Measurements from ENCODE around the gene RAB44.

The RAB44 gene

GRCh38 chr6:36731622-36732310 is 34.1 kb downstream of the RAB44 start:
- DNase-seq, result no peak

- DNase-seq, result no peak
These were observed 35.7 kb downstream of the RAB44 start for GRCh38 chr6:36733300-36733699.

GRCh38 chr6:36734486-36735060 is 36.9 kb downstream of the RAB44 start:
- no peak for DNase-seq

GRCh38 chr6:36735110-36736071 is 37.8 kb downstream of the RAB44 start:
- no peak for DNase-seq

- no peak for DNase-seq
These were observed 39.6 kb downstream of the RAB44 start for GRCh38 chr6:36737043-36737785.

- DNase-seq, result no peak
These were observed 40.5 kb downstream of the RAB44 start for GRCh38 chr6:36738108-36738507.

GRCh38 chr6:36739947-36740817 is 42.6 kb downstream of the RAB44 start:
- DNase-seq, result no peak

GRCh38 chr6:36740818-36741179 is 43.2 kb downstream of the RAB44 start:
- no peak for DNase-seq

- no peak for DNase-seq
These were observed 44.5 kb downstream of the RAB44 start for GRCh38 chr6:36742146-36742545.

- no peak for DNase-seq
These were observed 45.4 kb downstream of the RAB44 start for GRCh38 chr6:36743032-36743431.

GRCh38 chr6:36743538-36744303 is 46.1 kb downstream of the RAB44 start:
- peak; percentile 52 for DNase-seq

GRCh38 chr6:36744304-36744673 is 46.7 kb downstream of the RAB44 start:
- DNase-seq, result no peak

- no peak for DNase-seq
These were observed 47.7 kb downstream of the RAB44 start for GRCh38 chr6:36745283-36745682.

- no peak for DNase-seq
These were observed 48.2 kb downstream of the RAB44 start for GRCh38 chr6:36745836-36746235.

GRCh38 chr6:36746251-36746650 is 48.6 kb downstream of the RAB44 start:
- no peak for DNase-seq

- no peak for DNase-seq
These were observed 52.3 kb downstream of the RAB44 start for GRCh38 chr6:36749829-36750489.

- DNase-seq, result no peak
These were observed 53.5 kb downstream of the RAB44 start for GRCh38 chr6:36751091-36751490.

GRCh38 chr6:36751833-36752186 is 54.2 kb downstream of the RAB44 start:
- DNase-seq, result no peak

- DNase-seq, result no peak
These were observed 54.7 kb downstream of the RAB44 start for GRCh38 chr6:36752187-36752885.

- no peak for DNase-seq
These were observed 55.4 kb downstream of the RAB44 start for GRCh38 chr6:36752886-36753506.

Measured in hematopoietic multipotent progenitor cell treated with erythropoietin and hydrocortisone succinate and interleukin-3 and kit ligand, for 8 days (in vitro differentiated cells).